SK-N-MC (cell line): ENCODE results near the gene RALGDS.

ENCODE experiments used
- EZH2 ChIP-seq: fragments of 200-600 bp; sonication (generic); IDR thresholded peaks from one replicate; pipeline ENCODE4 v1.6.1; 2017; ENCODE audit warnings: antibody characterized with exemption
- POLR2AphosphoS5 ChIP-seq: IDR thresholded peaks from 2 replicates; pipeline ENCODE4 v1.6.1; 2012; ENCODE audit warnings: mild to moderate bottlenecking, low read depth, low read length, borderline replicate concordance

GRCh38 chr9:133060417-133060841 lies 60.6 kb downstream of the RALGDS start:
- TF ChIP-seq POLR2AphosphoS5 = no peak
- no peak for TF ChIP-seq EZH2
